ENCODE measurements around the gene XPR1. TPM values are rescaled to one million over a fixed set of nuclear protein-coding genes. Genes with fewer than 3 reads are reported as not detected.

The XPR1 gene
- total and polyA plus RNA-seq, 2 of the 8 experiments (the other 6 are each of a cell fraction or from before 2014, with no cell fraction given), result 28.6 to 43.9 TPM

- TF ChIP-seq CHD7 (IDR thresholded peaks at IDR 0.05; ENCODE audit: insufficient replicate concordance, low read length) (no peak), GABPA (IDR thresholded peaks at IDR 0.05; ENCODE audit: borderline replicate concordance, insufficient read depth, low read length) (no peak), EP300 (IDR thresholded peaks at IDR 0.05; ENCODE audit: borderline replicate concordance in 1 of 2, low read depth in 2 of 2, low read length in 2 of 2) (no peak), SRF (IDR thresholded peaks at IDR 0.05; ENCODE audit: low read depth, low read length) (no peak), RBBP5 (IDR thresholded peaks at IDR 0.05; ENCODE audit: borderline replicate concordance, low read depth, low read length) (no peak; the same call in 1 of the 2 replicates), BRCA1 (IDR thresholded peaks at IDR 0.05; ENCODE audit: low read depth, low read length) (no peak), CREB1 (IDR thresholded peaks at IDR 0.05) (peak; percentile 74), E2F6 (IDR thresholded peaks at IDR 0.05) (no peak), TBP (IDR thresholded peaks at IDR 0.05; ENCODE audit: low read depth, low read length) (peak; percentile 81; the same call in 1 of the 2 replicates), ZNF274 (IDR thresholded peaks at IDR 0.05; ENCODE audit: borderline replicate concordance, extremely low read depth, low read length) (no peak)
Observed at GRCh38 chr1:180631766-180632325, at the start of gene XPR1 (continued).

All from H1 (cell line).